KOPT-K1 (cell line): ENCODE data around the gene VSTM5.
"Not testable (repeated sequence)": the region's sequence is repeated elsewhere in the genome, so short reads cannot be mapped to it uniquely, and the experiment has no call there.

Experiments used
- H3K27ac ChIP-seq: fragments of 200-600 bp; sonication (generic); 2 replicates; pipeline ENCODE4 v1.5.1; 2016; ENCODE audit warnings: antibody characterized with exemption, mild to moderate bottlenecking, low read depth, low read length; ENCODE audit not compliant: poor library complexity, severe bottlenecking
- H3K36me3 ChIP-seq: fragments of 200-600 bp; sonication (generic); 2 replicates; pipeline ENCODE4 v1.5.1; 2017; ENCODE audit warnings: antibody characterized with exemption, mild to moderate bottlenecking, low read length, moderate library complexity; ENCODE audit not compliant: insufficient read depth
- H3K9me3 ChIP-seq: fragments of 200-600 bp; sonication (generic); 2 replicates; pipeline ENCODE4 v1.5.1; 2017; ENCODE audit warnings: antibody characterized with exemption, low read length, mild to moderate bottlenecking; ENCODE audit not compliant: insufficient read depth, poor library complexity, severe bottlenecking

The VSTM5 gene

GRCh38 chr11:93784935-93785360, 65.5 kb downstream of the VSTM5 start:
- H3K36me3 ChIP-seq: peaks cover 36% of the 10 kb centered on the region
- H3K27ac ChIP-seq: peak overlapping the region; percentile 93

DNA sequence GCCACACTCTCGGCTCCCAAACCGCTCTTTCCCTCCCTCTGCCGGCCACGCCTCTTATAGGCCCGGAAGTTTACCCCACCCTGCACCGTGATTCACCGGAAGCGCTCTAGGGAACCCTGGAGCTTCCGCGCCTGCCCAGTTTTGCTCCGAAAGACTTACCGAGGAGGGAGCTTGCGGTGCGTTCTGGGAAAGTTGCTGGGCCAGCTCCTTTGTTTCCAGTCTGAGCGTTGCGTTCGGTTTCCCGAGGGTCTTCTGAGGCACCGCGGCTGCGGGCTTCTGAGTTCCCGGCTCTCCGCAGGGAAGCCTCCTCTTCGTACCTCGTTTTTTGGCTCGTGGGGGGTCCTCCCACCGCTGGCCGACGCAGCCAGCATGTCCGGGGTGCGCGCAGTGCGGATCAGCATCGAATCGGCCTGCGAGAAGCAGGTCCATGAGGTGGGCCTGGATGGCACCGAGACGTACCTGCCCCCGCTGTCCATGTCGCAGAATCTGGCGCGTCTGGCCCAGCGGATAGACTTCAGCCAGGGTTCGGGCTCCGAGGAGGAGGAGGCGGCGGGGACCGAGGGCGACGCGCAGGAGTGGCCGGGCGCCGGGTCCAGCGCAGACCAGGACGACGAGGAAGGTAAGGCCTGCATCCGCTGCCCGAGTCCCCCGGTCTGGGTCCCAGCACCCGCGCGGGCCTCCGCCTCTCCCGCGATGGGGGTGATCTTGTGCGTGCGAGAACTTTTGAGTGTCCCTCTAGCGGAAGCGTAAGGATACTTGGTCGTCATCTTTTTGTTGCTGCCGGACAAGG, 66.1 kb downstream of the VSTM5 start, which contains the start of gene MED17:
TSS of gene MED17 (plus strand) at position 138 of the 790 bp plus-strand sequence. CDS start at position 370, 232 bp downstream.
- no peaks in the 10 kb centered on the region for H3K9me3 ChIP-seq
- H3K27ac ChIP-seq: peak within 1 kb of the TSS; percentile 93
- peaks cover 30% of the 10 kb centered on the region for H3K36me3 ChIP-seq

More at GRCh38 chr11:93784935-93785360, 65.5 kb downstream of the VSTM5 start:
- H3K9me3 ChIP-seq: no peaks in the 10 kb centered on the region

DNA sequence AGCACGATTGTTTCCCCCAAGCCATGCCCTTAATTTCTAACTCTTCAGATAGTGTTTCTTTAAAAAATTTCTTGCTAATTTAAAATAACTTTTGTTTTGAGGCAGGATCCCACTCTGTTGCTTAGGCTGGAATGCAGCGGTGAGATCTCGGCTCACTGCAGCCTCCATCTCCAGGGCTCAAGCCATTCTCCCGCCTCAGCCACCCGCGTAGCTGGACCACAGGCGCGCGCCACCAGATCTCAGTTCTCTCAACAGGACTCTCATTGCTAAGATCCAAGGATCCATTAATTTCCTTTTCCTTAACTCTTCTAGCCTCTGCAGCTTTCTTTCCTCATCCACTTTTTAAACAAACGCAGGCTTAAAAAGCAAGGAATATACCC, 66.7 kb downstream of the VSTM5 start:
- H3K36me3 ChIP-seq: peaks cover 24% of the 10 kb centered on the region
- peak overlapping the region; percentile 93 for H3K27ac ChIP-seq
- H3K9me3 ChIP-seq: no peaks in the 10 kb centered on the region

DNA sequence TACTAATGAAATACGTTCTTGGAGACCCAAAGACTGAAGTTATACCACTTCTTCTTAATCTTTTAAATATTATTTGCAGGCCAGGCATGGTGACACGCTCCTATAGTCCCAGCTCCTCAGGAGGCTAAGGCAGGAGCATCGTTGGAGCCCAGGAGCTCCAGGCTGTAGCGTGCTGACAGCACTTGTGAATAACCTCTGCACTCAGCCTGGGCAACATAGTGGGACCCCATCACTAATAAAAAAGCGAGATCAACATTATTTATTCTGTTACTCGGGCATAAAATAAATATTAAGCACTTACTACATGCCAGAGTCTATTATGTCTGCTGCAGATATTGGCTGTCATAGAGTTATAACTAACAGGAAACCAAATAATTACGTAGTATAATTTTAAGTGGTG, 67.1 kb downstream of the VSTM5 start:
- Histone ChIP-seq H3K9me3 (no peaks in the 10 kb centered on the region), H3K36me3 (peaks cover 20% of the 10 kb centered on the region), H3K27ac (peak overlapping the region; percentile 93)

- Histone ChIP-seq H3K36me3 (no peaks in the 10 kb centered on the region), H3K9me3 (peaks cover 20% of the 10 kb centered on the region), H3K27ac (no peak overlapping the region)
Measured at GRCh38 chr11:93775289-93775688, 75.1 kb downstream of the VSTM5 start.

DNA sequence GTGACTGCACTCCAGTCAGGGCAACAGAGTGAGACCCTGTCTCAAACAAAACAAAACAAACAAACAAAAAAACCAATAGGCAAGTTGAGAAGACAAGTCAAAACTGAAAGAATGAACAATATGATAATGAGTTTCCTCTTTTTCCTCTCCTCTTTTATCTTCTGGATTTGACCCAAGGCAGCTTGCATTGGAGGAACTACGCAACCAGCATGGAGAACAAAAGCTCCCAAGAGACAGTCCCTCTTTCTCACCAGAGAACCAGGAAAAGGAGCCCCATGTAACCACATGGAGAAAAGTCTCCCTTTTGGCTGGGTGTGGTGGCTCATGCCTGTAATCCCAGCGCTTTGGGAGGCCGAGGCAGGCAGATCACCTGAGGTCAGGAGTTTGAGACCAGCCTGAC, 75.9 kb downstream of the VSTM5 start:
- H3K27ac ChIP-seq, H3K36me3 ChIP-seq: not testable (repeated sequence)
- H3K9me3 ChIP-seq: peaks cover 20% of the 10 kb centered on the region

- Histone ChIP-seq H3K36me3 (no peaks in the 10 kb centered on the region), H3K27ac (no peak overlapping the region), H3K9me3 (peaks cover 20% of the 10 kb centered on the region)
Measured at GRCh38 chr11:93773601-93774200, 76.7 kb downstream of the VSTM5 start.

- peaks cover 20% of the 10 kb centered on the region for H3K9me3 ChIP-seq
- no peak overlapping the region for H3K27ac ChIP-seq
- H3K36me3 ChIP-seq: no peaks in the 10 kb centered on the region
Measured at GRCh38 chr11:93773045-93773477, 77.4 kb downstream of the VSTM5 start.

DNA sequence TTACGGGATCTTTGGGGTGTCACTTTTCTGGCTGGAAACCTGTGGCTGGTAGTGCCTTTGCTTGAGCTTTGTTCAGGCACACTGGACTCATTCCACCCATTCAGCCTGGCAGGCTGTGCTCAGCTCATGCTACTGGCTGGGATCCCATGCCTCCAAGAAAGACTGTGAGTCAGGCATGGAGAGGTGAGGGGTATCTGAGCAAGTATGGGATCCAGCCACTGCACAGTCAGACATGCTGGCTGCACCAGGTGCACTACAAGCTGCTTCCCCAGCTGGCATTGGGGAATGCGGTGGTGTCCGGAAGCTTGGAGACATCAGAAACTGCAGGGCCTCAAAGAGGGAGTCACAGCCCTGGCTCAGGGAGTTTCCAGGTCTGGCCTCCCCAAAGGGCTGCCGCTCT, 78.3 kb downstream of the VSTM5 start:
- Histone ChIP-seq H3K9me3 (peaks cover 22% of the 10 kb centered on the region), H3K27ac (no peak overlapping the region), H3K36me3 (no peaks in the 10 kb centered on the region)

GRCh38 chr11:93770160-93770559, 80.3 kb downstream of the VSTM5 start:
- H3K36me3 ChIP-seq: no peaks in the 10 kb centered on the region
- H3K9me3 ChIP-seq: peaks cover 25% of the 10 kb centered on the region
- no peak overlapping the region for H3K27ac ChIP-seq
